DOHH2 (cell line): ENCODE results near the gene BTBD7.

Experiments
- CTCF ChIP-seq: fragments of 200-600 bp; sonication (generic); IDR thresholded peaks from one replicate; pipeline ENCODE4 v1.5.1; 2014; ENCODE audit warnings: antibody characterized with exemption, mild to moderate bottlenecking, low read depth, low read length; ENCODE audit not compliant: poor library complexity, severe bottlenecking
- EZH2phosphoT487 ChIP-seq: fragments of 200-600 bp; sonication (generic); IDR thresholded peaks from 2 replicates; pipeline ENCODE4 v1.6.1; 2017; ENCODE audit warnings: borderline replicate concordance, mild to moderate bottlenecking, antibody characterized with exemption, low read length, moderate library complexity, mixed read lengths

- no peak for TF ChIP-seq CTCF
- no peak for TF ChIP-seq EZH2phosphoT487
These were observed 86.9 kb downstream of the BTBD7 start for GRCh38 chr14:93245764-93246420.
